ENCODE data around the gene CIB2.

CIB2 gene

GRCh38 chr15:78149068-78149804, 18.0 kb upstream of the CIB2 start, which contains the start of gene IDH3A:
Gene IDH3A, plus strand, starts transcription at chr15:78149362. Its CDS starts 42 bp downstream, at chr15:78149404.
- Histone ChIP-seq H3K27me3 (ENCODE audit: low read depth, low read length) (no peaks in the 10 kb centered on the region), H3K9ac (ENCODE audit: low read length) (peak within 1 kb of the TSS; percentile 88), H2AFZ (ENCODE audit: low read depth, low read length) (no peak within 1 kb of the TSS), H4K20me1 (ENCODE audit: insufficient read depth, low read length) (peaks cover 26% of the 10 kb centered on the region), H3K4me3 (ENCODE audit: low read length) (peak within 1 kb of the TSS; percentile 89), H3K9me3 (ENCODE audit: insufficient read depth, low read length) (no peaks in the 10 kb centered on the region), H3K27ac (ENCODE audit: low read length) (peak within 1 kb of the TSS; percentile 43), H3K36me3 (replicated peaks; ENCODE audit: low read depth, low read length) (peaks cover 25% of the 10 kb centered on the region), H3K79me2 (ENCODE audit: low read length) (peaks cover 50% of the 10 kb centered on the region), H3K4me2 (ENCODE audit: low read length) (peak within 1 kb of the TSS; percentile 90), H3K4me1 (ENCODE audit: low read length) (peaks cover 30% of the 10 kb centered on the region)
- TF ChIP-seq EZH2phosphoT487 (IDR thresholded peaks at IDR 0.05; ENCODE audit: low read depth) = no peak
- no peak for TF ChIP-seq CTCF (IDR thresholded peaks at IDR 0.05; ENCODE audit: low read depth, low read length)

- Histone ChIP-seq H3K9me3 (ENCODE audit: insufficient read depth, low read length) (no peaks in the 10 kb centered on the region), H2AFZ (ENCODE audit: low read depth, low read length) (no peak overlapping the region), H3K27ac (ENCODE audit: low read length) (peak overlapping the region; percentile 35), H3K4me3 (ENCODE audit: low read length) (peak overlapping the region; percentile 89), H3K27me3 (ENCODE audit: low read depth, low read length) (no peaks in the 10 kb centered on the region), H3K36me3 (replicated peaks; ENCODE audit: low read depth, low read length) (peaks cover 25% of the 10 kb centered on the region), H4K20me1 (ENCODE audit: insufficient read depth, low read length) (peaks cover 26% of the 10 kb centered on the region), H3K9ac (ENCODE audit: low read length) (peak overlapping the region; percentile 77), H3K4me2 (ENCODE audit: low read length) (peak overlapping the region; percentile 75), H3K4me1 (ENCODE audit: low read length) (peaks cover 28% of the 10 kb centered on the region), H3K79me2 (ENCODE audit: low read length) (peaks cover 42% of the 10 kb centered on the region)
- no peak for TF ChIP-seq CTCF (IDR thresholded peaks at IDR 0.05; ENCODE audit: low read depth, low read length)
- no peak for TF ChIP-seq EZH2phosphoT487 (IDR thresholded peaks at IDR 0.05; ENCODE audit: low read depth)
Observed at GRCh38 chr15:78148392-78149067, 17.3 kb upstream of the CIB2 start.

- H3K79me2 ChIP-seq (ENCODE audit: low read length) = peaks cover 33% of the 10 kb centered on the region
- no peak overlapping the region for H2AFZ ChIP-seq (ENCODE audit: low read depth, low read length)
- H3K9ac ChIP-seq (ENCODE audit: low read length) = no peak overlapping the region
- peaks cover 15% of the 10 kb centered on the region for H3K36me3 ChIP-seq (replicated peaks; ENCODE audit: low read depth, low read length)
- peaks cover 18% of the 10 kb centered on the region for H4K20me1 ChIP-seq (ENCODE audit: insufficient read depth, low read length)
- no peak overlapping the region for H3K4me3 ChIP-seq (ENCODE audit: low read length)
- no peak overlapping the region for H3K4me2 ChIP-seq (ENCODE audit: low read length)
- no peak overlapping the region for H3K27ac ChIP-seq (ENCODE audit: low read length)
- H3K27me3 ChIP-seq (ENCODE audit: low read depth, low read length) = no peaks in the 10 kb centered on the region
- peaks cover 19% of the 10 kb centered on the region for H3K4me1 ChIP-seq (ENCODE audit: low read length)
- TF ChIP-seq EZH2phosphoT487 (IDR thresholded peaks at IDR 0.05; ENCODE audit: low read depth) = no peak
- H3K9me3 ChIP-seq (ENCODE audit: insufficient read depth, low read length) = no peaks in the 10 kb centered on the region
Observed at GRCh38 chr15:78147566-78147965, 16.3 kb upstream of the CIB2 start.

GRCh38 chr15:78146425-78147154, 15.3 kb upstream of the CIB2 start:
- H3K27ac ChIP-seq (ENCODE audit: low read length) = no peak overlapping the region
- H3K79me2 ChIP-seq (ENCODE audit: low read length) = peaks cover 24% of the 10 kb centered on the region
- TF ChIP-seq EZH2phosphoT487 (IDR thresholded peaks at IDR 0.05; ENCODE audit: low read depth) (no peak), CTCF (IDR thresholded peaks at IDR 0.05; ENCODE audit: low read depth, low read length) (no peak)
- no peak overlapping the region for H3K4me2 ChIP-seq (ENCODE audit: low read length)
- peaks cover 14% of the 10 kb centered on the region for H3K36me3 ChIP-seq (replicated peaks; ENCODE audit: low read depth, low read length)
- H3K9ac ChIP-seq (ENCODE audit: low read length) = no peak overlapping the region
- H2AFZ ChIP-seq (ENCODE audit: low read depth, low read length) = no peak overlapping the region
- no peaks in the 10 kb centered on the region for H3K27me3 ChIP-seq (ENCODE audit: low read depth, low read length)
- H3K9me3 ChIP-seq (ENCODE audit: insufficient read depth, low read length) = no peaks in the 10 kb centered on the region
- peaks cover 17% of the 10 kb centered on the region for H3K4me1 ChIP-seq (ENCODE audit: low read length)
- peaks cover 16% of the 10 kb centered on the region for H4K20me1 ChIP-seq (ENCODE audit: insufficient read depth, low read length)
- H3K4me3 ChIP-seq (ENCODE audit: low read length) = no peak overlapping the region
